Cerebellar cortex (tissue), 1 donor: ENCODE data around the gene MYL6.
A peak's percentile ranks its signal among the peaks of the same experiment; 100 is the strongest.

Experiments used
- DNase-seq: peaks from one replicate; pipeline ENCODE4 v3.0.0-alpha.2; 2015; ENCODE audit warnings: low spot score

The MYL6 gene

DNA sequence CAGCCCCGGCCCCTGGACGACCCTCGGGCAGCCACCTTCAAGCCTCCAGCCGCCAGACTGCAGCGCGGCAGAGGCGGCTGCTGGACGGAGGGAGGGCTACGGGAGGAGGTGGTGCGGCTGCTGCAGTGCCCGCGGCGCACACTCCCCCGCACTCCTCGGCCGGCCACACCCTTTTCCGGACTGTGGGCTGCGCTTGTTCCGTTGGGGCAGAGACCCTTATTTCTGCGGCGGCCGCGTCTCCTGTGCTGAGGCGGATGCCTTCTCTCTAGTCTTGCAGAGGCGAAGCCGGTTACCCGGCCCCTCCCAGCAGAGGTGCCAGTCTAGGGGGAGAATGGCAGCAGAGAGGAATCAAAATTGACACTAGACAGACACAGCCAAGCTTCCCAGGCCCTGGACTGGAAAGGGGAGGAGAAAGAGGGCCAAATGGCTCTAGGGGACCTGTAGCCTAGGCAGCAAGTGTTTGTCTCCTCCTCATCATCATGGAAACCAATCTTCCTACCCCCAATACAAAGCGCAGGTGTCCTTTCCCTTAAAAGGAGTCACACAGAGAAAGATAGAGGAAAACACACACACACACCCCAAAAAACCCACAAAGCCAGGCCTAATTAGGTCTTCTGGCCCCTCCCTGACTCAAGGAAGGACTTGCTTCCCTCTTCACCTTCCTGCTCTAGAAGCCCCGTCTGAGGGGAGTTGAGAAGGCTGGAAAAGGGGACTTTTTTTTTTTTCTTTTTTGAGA lies 28.8 kb upstream of the MYL6 start:
- peak; percentile 26 for DNase-seq

DNA sequence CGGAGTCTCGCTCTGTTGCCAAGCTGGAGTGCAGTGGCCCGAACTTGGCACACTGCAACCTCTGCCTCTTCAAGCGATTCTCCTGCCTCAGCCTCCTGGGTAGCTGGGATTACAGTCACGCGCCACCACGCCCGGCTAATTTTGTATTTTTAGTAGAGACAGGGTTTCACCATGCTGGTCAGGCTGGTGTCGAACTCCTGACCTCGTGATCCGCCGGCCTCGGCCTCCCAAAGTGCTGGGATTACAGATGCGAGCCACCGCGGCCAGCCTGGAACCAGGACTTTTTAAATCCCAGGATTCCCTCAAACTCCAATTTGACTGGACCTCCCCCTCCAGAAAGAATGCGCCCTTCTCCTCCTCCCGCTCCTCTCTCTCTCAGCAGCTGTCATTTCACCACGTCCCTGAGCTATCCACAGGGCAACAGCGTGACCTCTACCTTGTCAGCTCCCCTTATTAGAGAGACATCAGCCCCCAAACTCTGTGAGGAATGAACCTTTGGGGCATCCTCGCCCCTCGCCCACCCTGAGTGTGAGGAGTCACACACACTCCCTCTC lies 28.1 kb upstream of the MYL6 start:
- no peak for DNase-seq

DNA sequence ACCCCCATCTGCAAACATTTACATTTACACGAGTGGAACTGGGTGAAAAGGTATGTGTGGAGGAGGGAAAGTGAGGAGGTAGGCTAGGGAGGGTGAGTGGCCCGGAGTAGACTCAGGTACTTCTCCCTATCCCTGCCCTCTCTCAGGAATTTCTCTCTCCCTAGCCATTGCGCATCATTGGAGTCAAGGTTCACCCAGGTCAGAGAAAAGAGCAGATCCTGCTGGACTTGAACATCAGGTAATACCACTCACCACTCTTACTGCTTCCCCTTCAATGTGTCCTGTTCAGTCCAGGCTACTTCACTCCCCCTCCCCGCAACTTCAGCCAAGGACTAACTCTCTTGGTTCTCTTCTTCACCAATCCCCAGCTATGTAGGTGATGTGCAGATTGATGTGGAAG lies 27.3 kb upstream of the MYL6 start:
- DNase-seq, result no peak

DNA sequence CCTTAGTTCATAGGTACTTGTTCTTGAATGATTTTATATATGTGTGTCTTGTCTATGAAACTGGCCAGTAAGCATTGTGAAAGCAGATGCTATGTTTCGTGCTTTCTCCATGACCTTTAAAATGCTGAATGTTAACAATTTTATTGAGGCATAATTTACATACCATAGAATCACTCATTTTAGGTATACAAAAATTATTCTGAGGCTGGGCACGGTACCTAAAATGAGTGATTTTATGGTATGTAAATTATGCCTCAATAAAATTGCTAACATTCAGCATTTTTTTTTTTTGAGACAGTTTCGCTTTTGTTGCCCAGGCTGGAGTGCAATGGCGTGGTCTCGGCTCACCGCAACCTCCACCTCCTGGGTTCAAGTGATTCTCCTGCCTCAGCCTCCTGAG lies 23.3 kb upstream of the MYL6 start:
- DNase-seq, result no peak

DNA sequence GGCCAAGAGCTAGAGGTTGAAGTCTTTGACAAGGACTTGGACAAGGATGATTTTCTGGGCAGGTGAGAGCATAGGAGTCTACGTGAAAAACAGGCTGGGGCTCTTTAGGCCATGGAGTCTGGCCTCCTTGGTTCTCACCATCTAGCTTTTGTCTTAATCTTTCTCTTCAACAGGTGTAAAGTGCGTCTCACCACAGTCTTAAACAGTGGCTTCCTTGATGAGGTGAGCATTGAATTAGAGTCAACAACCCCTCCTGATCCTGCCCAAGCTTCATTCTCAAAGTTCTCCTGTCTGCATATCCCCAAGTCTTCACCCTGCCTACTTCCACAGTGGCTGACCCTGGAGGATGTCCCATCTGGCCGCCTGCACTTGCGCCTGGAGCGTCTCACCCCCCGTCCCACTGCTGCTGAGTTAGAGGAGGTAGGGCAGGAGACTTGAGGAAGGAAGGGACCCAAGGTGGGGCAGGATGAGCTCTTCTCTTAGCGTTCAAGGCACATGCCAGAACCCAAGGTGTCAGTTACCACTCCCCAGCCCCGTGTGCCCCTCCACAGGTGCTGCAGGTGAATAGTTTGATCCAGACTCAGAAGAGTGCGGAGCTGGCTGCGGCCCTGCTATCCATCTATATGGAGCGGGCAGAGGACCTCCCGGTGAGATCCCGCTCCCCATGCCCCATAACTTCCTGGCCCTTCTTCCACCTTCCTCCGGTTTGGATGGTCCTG lies 20.1 kb upstream of the MYL6 start:
- DNase-seq, result no peak

DNA sequence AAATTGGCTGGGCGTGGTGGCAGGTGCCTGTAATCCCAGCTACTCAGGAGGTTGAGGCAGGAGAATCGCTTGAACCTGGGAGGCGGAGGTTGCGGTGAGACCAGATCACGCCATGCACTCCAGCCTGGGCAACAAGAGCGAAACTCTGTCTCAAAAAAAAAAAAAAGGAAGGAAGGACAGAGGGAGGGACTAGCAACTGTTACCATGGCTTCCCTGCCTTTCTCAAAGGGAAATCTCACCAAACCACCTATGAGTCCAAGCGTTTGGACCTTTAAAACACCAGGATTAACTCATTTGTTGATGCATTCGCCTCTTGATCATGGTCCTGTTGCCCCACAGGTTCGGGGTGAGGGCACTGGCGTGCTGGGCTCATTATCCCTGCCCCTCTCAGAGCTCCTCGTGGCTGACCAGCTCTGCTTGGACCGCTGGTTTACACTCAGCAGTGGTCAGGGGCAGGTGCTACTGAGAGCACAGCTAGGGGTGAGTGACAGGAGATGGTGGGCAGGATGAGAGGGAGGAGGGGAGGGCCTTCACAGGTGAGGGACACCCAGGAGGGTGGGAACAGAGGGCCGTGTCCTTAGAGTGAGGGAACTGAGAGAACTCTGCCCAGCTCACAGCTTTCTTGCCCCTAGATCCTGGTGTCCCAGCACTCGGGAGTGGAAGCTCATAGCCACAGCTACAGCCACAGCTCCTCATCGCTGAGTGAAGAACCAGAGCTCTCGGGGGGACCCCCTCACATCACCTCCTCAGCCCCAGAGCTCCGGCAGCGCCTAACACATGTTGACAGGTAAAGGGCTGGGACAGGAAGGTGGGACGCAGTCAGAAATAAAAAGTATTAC lies 16.0 kb upstream of the MYL6 start:
- no peak for DNase-seq

DNA sequence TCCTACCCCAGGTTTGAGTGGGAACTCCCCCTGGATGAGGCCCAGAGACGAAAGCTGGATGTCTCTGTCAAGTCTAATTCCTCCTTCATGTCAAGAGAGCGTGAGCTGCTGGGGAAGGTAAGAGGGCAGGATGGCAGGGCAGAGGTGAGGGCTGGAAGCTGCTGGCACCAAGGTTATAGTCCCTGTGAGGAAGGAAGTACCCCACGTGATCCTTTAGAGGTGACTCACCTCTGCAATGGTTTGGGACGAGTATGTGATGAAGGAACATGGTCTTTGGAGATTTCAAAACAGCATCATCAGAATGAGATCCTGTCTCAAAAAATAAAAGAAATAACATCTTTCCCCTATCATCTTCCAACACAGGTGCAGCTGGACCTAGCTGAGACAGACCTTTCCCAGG lies 14.9 kb upstream of the MYL6 start:
- DNase-seq, result no peak

DNA sequence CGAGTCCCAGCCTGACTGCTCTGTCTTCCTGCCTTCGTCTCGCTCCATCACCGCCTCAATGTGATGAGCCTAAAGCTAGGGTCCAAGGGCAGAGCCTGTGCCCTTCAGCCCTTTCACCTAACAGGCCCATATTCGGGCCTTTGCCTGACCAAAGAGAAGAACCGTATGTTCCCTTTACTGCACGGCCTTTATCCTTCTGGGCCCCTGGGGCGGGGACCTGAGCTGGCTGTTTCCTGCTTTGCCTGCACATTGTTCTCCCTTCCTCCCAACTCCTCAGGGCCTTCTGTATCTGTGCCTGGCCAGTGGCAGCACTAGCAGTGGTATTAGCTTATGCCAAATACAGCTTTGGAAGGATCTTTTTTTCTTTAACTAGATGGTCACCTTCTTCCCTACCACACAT lies 14.3 kb upstream of the MYL6 start:
- DNase-seq, result no peak

DNA sequence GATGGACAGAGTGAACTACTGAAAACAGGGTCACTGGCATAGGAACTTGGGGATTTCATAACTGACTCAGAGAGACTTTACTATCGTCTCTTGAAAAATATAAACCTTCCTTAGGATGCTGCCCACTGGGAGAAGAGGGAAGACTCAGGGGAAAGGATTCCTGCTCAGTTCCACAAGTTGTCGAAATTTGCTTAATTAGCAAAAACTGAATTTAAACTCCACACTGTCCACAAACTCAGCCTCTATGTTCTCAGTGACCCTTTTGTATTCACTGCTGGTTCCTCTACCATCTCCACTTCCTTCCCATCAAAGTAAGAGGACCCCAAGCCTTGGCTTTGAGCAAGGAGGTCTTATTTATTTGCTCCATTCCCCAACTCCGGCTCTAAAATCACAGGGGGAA lies 12.9 kb upstream of the MYL6 start:
- DNase-seq, result no peak

DNA sequence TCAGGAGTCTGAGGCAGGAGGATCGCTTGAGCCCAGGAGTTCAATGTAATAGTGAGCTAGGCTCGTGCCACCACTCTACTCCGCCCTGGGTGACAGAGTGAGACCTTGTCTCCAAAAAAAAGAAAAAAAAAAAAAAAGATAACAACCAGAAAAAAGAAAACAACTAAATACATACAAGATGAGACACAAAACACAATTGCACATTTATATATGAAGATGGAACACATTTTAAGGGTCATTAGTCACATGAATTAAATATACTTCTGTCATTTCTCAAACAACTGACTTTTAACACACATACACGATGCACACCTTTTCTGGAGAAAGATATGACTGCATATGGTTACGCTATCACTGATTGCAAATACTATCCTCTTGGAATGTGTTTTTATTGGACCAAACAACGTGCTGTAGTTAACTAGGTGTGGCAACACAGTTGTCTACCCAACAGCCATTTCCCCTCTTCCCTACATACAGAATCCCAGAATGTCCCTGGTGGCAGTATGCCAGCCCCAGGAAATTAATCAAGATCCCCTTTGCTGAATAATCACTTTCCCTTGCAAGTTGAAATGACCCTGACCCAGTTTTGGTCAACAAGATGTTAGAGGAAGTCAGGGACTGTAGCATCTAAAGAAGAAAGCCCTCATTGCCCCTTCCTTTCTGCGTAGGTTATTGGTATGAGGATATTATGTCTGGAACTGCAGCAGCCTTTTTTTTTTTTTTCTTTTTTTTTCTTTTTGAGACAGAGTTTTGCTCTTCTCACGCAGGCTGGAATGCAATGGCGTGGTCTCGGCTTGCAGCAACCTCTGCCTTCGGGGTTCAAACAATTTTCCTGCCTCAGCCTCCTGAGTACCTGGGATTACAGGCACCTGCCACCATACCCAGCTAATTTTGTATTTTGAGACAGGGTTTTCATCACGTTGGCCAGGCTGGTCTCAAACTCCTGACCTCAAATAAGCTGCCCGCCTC lies 11.4 kb upstream of the MYL6 start:
- no peak for DNase-seq

DNA sequence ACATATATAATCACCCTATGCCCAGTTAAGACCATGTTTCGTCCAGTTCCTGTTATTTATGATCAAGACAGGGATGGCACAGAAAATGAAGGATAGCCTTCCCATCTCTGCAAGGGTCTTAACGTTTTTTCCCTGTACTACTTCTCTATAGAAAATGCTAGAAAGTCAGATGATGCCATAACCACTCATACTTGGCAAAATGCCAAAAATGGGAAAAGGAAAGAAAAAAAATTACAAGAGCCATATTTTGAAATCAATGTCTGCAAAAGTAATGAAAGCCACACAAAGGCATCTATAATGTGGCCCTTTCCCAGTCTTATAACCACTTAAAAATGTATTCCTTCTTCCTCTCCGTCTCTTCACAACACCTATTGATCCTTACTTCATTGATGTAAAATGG lies 7.6 kb upstream of the MYL6 start:
- no peak for DNase-seq

DNA sequence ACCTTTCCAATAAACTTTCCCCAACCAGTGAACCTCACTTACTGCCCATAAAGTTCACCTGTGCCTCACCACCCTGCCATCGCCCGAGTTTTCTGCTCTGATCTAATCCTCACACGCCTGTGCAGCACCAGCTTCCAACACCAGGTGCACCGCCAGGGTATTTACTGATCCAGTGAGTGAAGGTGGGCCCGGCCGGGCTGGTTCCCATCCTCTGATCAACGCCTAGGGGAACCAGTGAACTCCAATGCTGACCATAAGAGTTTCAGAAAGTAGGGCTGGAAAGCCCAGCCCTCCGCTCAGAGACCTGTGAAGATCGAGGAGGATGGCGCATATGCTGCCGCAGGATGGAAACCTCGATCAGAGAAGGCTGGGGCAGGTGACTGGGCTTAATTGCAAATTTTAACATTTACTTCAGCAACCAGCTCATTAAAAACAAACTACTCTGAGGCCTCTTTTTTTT lies 6.5 kb upstream of the MYL6 start:
- DNase-seq, result peak; percentile 64

DNA sequence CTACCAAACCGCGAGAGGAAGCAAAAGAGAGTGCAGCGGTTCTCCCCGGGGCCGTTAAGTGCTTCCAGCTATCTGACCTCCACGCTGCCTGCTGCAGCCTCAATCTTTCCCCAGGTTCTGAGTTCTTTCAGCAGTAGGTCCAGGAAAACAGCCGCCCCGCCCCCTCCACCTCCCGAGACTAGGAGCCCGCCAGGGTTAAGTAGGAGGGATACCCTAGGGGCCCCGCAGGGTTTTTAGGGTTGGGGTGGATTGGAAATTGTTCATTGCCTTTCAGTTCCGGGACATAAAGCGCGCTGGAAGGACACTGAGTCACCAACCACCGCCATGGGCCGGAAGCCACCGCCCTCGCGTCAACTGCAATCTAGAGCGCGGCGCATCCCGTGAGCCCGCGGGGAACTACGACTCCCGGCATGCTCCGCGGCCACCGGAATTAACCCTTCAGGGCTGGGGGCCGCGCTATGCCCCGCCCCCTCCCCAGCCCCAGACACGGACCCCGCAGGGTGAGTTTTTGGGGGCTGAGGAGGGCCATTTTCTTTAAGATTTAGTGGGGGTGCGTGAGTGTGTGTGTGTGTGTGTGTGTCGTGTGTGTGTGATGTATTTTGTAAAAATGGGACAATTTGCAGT lies 5.9 kb upstream of the MYL6 start, which contains the start of gene MYL6B:
Gene MYL6B, plus strand, starts transcription at position 456 of the 624 bp plus-strand sequence. CDS start 1,332 bp downstream, outside the sequence.
- peak; percentile 91 for DNase-seq

DNA sequence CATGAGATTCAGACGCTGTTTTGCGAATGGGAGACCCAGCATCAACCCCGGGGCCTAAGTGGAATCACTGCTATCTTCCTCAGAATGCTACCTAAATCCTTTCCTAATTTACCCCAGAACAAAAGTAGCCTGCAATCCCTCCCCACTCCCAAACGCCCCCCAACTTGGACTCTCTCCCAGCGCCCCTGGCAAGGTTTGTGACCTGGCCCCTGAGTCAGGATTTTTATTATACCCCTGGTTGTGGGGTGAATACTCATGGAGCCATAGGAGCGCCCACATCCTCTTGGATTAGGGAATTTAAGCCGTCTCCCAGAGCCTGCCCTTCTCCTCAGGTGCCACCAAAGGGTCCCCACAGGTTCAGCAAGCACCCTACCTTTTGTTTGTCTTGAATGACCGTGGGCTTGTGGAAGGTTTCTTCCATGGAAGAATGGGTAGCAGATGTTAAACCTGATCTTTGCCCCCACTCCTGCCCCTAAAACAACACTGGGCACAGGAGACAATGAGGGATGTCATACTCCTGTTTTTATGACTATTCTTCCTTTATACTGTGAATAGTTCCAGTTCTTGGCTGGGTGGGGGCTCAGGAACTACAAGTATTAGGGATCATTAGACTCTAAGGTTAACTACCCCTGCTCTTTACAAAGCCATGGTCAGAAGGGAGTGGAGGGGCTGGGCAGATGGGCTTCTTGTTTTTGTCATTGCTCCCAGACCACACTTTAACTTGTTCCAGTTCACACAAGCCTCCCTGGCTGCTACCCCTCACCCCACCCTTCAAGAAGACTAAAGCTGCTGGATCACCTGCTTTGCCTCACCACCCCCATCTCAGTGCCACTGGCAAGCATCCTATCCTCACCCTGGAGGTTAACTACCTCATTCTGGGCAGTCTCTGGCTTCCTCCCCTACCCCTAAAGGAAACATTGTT lies 5.1 kb upstream of the MYL6 start:
- DNase-seq, result no peak

DNA sequence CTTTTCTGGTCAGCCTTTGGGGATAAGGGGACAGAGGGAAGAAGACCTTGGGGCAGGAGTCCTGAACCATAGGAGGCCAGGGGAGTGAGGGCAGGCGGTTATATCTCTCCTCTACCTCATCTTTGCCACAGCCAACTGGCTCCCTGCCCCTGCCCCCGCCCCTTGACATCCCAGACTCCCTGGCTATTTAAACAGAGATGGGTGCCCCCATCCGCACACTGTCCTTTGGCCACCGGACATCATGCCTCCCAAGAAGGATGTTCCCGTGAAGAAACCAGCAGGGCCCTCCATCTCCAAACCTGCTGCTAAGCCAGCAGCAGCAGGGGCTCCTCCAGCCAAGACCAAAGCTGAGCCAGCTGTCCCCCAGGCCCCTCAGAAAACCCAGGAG lies 4.5 kb upstream of the MYL6 start:
- no peak for DNase-seq

DNA sequence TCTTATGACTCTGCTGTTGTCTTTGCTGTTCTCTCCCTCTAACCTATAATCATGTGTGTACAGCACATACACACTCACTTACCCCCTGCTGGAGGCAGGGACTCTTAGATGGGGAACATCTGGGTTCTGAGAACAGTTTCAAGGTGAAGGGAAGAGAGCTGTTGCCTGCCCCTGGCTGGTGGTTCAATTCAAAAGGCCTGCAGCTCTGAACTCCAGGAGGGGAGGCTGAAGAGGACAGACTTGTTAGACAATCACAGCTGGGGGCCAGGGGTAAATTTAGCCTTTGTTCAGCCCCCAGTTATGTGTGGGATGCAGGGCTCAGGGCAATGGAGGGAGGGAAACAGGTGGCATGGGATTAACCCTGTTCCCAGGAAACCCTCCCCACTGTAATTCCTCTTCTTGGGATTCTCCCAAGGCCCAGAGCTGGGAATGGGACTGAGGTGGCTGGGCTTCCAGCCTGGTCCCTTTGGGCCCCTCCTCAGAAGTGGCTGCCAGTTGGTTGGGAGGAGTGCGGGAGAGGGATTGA lies 3.9 kb upstream of the MYL6 start:
- DNase-seq, result no peak

DNA sequence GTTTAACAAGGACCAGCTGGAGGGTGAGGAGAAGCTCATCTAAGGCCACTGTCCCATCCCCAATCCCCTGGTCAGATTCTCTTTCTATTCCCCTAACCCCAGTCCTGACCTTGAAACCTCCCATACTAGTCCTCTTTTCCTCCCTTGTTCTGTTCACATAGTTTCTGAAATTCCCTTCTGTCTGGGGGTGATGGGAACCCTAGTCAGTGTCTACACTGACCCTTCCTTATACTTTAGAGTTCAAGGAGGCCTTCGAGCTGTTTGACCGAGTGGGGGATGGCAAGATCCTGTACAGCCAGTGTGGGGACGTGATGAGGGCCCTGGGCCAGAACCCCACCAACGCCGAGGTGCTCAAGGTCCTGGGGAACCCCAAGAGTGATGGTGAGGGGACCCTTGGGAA lies 3.3 kb upstream of the MYL6 start:
- DNase-seq, result no peak

DNA sequence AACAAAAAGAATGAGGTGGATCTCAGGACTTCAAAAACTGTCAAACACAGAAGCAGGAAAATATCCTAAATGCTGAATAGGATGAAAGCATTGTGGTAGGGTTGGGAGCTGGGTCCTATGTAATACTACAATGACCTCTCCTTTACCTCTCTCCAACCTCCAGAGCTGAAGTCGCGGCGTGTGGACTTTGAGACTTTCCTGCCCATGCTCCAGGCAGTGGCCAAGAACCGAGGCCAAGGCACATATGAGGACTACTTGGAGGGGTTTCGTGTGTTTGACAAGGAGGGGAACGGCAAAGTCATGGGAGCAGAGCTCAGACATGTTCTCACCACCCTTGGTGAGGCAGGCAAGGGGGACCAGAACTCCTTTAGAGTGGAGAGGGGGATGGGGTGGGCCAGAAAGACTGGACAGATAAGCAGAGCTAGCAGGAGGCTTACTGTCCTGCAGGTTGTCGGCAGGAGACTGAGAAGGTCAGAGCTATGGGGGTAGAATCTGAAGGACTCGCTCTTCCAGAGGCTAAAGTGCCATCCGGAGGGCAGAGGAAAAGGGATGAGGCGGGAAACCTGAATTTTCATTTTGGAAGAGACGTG lies 2.8 kb upstream of the MYL6 start:
- no peak for DNase-seq
